B cell (primary cell): ENCODE data around the gene CYP51A1.

Source experiments
- CTCF ChIP-seq: fragments of 200-600 bp; IDR thresholded peaks from one replicate; pipeline ENCODE4 v1.8.0; 2022; ENCODE audit warnings: antibody characterized with exemption, mild to moderate bottlenecking
- EZH2 ChIP-seq: IDR thresholded peaks from 2 replicates; pipeline ENCODE4 v1.6.1; 2012; ENCODE audit warnings: borderline replicate concordance, low read depth, mild to moderate bottlenecking, moderate library complexity, low read length; ENCODE audit not compliant: insufficient read depth, poor library complexity, severe bottlenecking

GRCh38 chr7:92088266-92088665, 46.0 kb downstream of the CYP51A1 start:
- TF ChIP-seq CTCF (no peak), EZH2 (no peak)
